Prostate gland (tissue), 2 donors: ENCODE data around the gene ZNF677. TPM values are rescaled to one million over a fixed set of nuclear protein-coding genes. Genes with fewer than 3 reads are reported as not detected.
"Not testable (repeated sequence)": the region's sequence is repeated elsewhere in the genome, so short reads cannot be mapped to it uniquely, and the experiment has no call there.

Experiments
- DNase-seq: peaks from one replicate; pipeline ENCODE4 v3.0.0-alpha.2; 2019; ENCODE audit warnings: low spot score
- H3K27ac ChIP-seq, 2 donors: fragments of 200-600 bp; sonication (generic); 2 replicates each; pipeline ENCODE4 v1.5.1; 2017 to 2019
- H3K27me3 ChIP-seq: fragments of 200-600 bp; sonication (generic); replicated peaks from 2 replicates; pipeline ENCODE4 v1.5.1; 2019; ENCODE audit not compliant: insufficient read depth
- H3K36me3 ChIP-seq, 2 donors: fragments of 200-600 bp; sonication (generic); 1 replicate in 1 of 2; 2 replicates in 1 of 2; pipeline versions ENCODE4 v1.5.1 to v1.8.1; 2017 to 2019
- H3K4me1 ChIP-seq: fragments of 200-600 bp; sonication (generic); replicated peaks from 2 replicates; pipeline ENCODE4 v1.5.1; 2019
- H3K4me3 ChIP-seq, 2 donors: fragments of 200-600 bp; sonication (generic); 2 replicates each; pipeline ENCODE4 v1.5.1; 2017 to 2019
- H3K9me3 ChIP-seq: fragments of 200-600 bp; sonication (generic); 2 replicates; pipeline ENCODE4 v1.5.1; 2017
- POLR2A ChIP-seq: fragments of 450-650 bp; IDR thresholded peaks from one replicate; pipeline ENCODE4 v1.6.1; 2016; ENCODE audit warnings: antibody characterized with exemption, mild to moderate bottlenecking
- POLR2AphosphoS5 ChIP-seq: sonication (generic); formaldehyde crosslinking; IDR thresholded peaks from one replicate; pipeline ENCODE4 v1.6.1; 2017; ENCODE audit warnings: antibody characterized with exemption
- WGBS: methylation state at CpG from one replicate; pipeline ENCODE4 v1.1.5; 2018; 5-methylcytosine and 5-hydroxymethylcytosine counted together
- intact Hi-C: fragments of 100-400 bp; cut with DNase I; formaldehyde crosslinking; loops from one replicate; pipeline ENCODE4 v1.14.2; 2022
- total RNA-seq, 2 donors: library from RNA; depleted of rRNA; stranded (reverse); fragments of >200 nt; gene quantifications; one replicate each; pipeline ENCODE4 v1.1.0, GENCODE V29; 2016
- TF ChIP-seq, protein P1 (sequence below), 4 experiments: fragments of 200-600 bp in 2 of 4; fragments of 450-650 bp in 2 of 4; sonication (generic) in 2 of 4; IDR thresholded peaks; 1 replicate in 3 of 4; 2 replicates in 1 of 4; pipeline ENCODE4 v1.5.1; 2016 to 2019; ENCODE audit warnings: antibody characterized with exemption in 4 of 4, mild to moderate bottlenecking in 2 of 4, moderate library complexity in 2 of 4

Gene ZNF677
- total RNA-seq, 2 donors from 2014 or later, result 28.1 to 35.8 TPM

DNA sequence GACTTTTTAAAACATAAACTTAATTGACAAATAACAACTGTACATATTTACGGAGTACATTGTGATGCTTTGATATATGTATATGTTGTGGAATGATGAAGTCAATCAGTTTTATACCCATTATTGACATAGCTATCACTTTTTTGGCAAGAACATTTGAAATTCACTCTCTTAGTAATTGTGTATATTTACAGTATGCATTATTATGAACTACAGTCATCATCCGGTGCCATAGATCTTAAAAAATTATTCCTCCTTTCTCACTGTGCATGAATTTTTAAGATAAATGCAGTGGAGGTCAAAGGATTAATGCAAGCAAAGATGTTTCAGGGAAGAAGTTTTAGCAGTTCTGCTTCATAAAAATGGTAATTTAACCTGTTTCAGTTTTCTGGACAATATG, 20.8 kb upstream of the ZNF677 start:
- no peak overlapping the region for H3K27ac ChIP-seq
- H3K27me3 ChIP-seq, result no peaks in the 10 kb centered on the region
- no peaks in the 10 kb centered on the region for H3K36me3 ChIP-seq
- no peak overlapping the region for H3K4me3 ChIP-seq
- no peaks in the 10 kb centered on the region for H3K4me1 ChIP-seq
- 87% methylated on average over 2 of the region's 2 CpGs for WGBS
- TF ChIP-seq POLR2AphosphoS5, result no peak
- TF ChIP-seq, protein P1, sequence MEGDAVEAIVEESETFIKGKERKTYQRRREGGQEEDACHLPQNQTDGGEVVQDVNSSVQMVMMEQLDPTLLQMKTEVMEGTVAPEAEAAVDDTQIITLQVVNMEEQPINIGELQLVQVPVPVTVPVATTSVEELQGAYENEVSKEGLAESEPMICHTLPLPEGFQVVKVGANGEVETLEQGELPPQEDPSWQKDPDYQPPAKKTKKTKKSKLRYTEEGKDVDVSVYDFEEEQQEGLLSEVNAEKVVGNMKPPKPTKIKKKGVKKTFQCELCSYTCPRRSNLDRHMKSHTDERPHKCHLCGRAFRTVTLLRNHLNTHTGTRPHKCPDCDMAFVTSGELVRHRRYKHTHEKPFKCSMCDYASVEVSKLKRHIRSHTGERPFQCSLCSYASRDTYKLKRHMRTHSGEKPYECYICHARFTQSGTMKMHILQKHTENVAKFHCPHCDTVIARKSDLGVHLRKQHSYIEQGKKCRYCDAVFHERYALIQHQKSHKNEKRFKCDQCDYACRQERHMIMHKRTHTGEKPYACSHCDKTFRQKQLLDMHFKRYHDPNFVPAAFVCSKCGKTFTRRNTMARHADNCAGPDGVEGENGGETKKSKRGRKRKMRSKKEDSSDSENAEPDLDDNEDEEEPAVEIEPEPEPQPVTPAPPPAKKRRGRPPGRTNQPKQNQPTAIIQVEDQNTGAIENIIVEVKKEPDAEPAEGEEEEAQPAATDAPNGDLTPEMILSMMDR (IDR thresholded peaks at IDR 0.05), result no peak
- no peak for TF ChIP-seq POLR2A
- intact Hi-C loops, result no loop called here
- DNase-seq, result no peak
- H3K9me3 ChIP-seq, result no peaks in the 10 kb centered on the region

DNA sequence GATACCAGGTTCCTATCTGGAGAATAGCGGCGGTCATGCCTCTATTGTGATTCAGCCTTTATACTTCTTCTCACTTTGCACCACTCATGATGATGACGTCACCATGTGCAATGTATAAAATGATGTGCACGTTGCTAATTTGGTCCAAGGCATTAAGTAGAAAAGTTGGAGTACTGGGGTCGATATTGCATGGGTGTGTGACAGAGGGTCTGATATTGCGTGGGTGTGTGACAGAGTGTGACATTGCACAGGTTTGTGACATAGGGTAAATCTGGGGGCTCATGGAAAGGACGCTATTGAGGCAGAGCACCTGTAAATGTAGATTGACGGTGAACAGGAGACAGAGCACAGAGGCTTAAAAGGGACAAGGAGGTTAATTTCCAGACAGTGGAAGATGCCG, 17.4 kb upstream of the ZNF677 start:
- Histone ChIP-seq H3K27me3 (no peaks in the 10 kb centered on the region), H3K9me3 (no peaks in the 10 kb centered on the region), H3K4me1 (no peaks in the 10 kb centered on the region), H3K36me3 (no peaks in the 10 kb centered on the region), H3K4me3 (no peak overlapping the region), H3K27ac (no peak overlapping the region)
- TF ChIP-seq, protein P1 (IDR thresholded peaks at IDR 0.05), result no peak
- no peak for TF ChIP-seq POLR2AphosphoS5
- no peak for TF ChIP-seq POLR2A
- WGBS, result 86% methylated on average over 7 of the region's 9 CpGs
- intact Hi-C loops, result no loop called here
- no peak for DNase-seq

DNA sequence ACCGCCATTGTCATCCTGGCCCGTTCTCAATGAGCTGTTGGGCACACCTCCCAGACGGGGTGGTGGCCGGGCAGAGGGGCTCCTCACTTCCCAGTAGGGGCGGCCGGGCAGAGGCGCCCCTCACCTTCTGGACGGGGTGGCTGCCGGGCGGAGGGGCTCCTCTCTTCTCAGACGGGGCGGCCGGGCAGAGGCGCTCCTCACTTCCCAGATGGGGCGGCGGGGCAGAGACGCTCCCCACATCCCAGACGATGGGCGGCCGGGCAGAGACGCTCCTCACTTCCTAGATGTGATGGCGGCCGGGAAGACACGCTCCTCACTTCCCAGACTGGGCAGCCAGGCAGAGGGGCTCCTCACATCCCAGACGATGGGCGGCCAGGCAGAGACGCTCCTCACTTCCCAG, 15.2 kb upstream of the ZNF677 start:
- H3K9me3 ChIP-seq, H3K36me3 ChIP-seq, H3K4me1 ChIP-seq, H3K27me3 ChIP-seq, intact Hi-C loops, H3K27ac ChIP-seq, H3K4me3 ChIP-seq, DNase-seq: not testable (repeated sequence)
- WGBS, result 94% methylated on average over 25 of the region's 27 CpGs

DNA sequence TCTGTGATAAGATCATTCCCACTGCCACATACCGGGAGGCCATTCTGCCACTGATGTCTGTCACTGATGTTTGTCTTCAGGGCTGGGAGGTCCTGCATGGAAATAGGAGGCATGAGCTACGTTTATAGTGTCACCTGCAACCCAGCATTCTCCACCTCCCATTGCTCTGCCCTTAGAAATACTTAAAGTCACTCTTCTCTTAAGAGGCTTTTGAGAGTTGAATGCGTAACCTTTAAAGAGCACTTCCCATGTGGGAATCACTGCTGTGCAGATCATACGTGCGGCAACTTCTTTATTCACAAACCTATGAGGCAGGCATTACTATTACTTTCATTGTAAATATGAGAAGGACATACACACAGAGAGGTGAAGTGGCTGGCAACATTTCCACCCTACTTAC, 12.9 kb upstream of the ZNF677 start, which contains the start of gene VN1R4:
Gene VN1R4 (minus strand): TSS at position 101 of the 400 bp plus-strand sequence. CDS start 58 bp downstream, at position 43.
- H3K4me3 ChIP-seq, DNase-seq, H3K27ac ChIP-seq, H3K36me3 ChIP-seq, H3K9me3 ChIP-seq, H3K4me1 ChIP-seq, H3K27me3 ChIP-seq, intact Hi-C loops: not testable (repeated sequence)
- 70% methylated on average over 4 of the region's 5 CpGs for WGBS

DNA sequence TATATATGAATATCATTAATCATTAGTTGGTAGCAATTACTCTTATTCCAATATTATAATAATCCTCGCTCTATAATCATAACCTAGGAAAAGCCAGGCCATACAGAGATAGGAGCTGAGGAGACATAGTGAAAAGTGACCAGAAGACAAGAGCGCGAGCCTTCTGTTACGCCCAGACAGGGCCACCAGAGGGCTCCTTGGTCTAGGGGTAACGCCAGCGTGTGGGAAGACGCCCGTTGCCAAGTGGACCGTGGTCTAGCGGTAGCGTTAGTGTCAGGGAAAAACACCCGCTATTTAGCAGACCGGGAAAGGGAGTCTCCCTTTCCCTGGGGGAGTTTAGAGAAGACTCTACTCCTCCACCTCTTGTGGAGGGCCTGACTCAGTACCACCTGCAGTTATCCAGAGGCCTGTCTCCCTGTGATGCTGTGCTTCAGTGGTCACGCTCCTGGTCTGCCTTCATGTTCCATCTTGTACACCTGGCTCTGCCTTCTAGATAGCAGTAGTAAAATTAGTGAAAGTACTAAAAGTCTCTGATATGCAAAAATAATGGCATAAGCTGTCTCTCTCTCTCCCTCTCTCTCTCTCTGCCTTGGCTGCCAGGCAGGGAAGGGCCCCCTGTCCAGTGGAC, 3.2 kb upstream of the ZNF677 start, which contains the start of gene VN1R2:
Gene VN1R2 (plus strand): TSS at position 578 of the 628 bp plus-strand sequence. CDS start 84 bp downstream, outside the sequence.
- not testable (repeated sequence) for H3K4me1 ChIP-seq, H3K4me3 ChIP-seq, H3K9me3 ChIP-seq, DNase-seq, H3K27me3 ChIP-seq, H3K27ac ChIP-seq, H3K36me3 ChIP-seq
- WGBS, result 69% methylated on average over 14 of the region's 14 CpGs
- intact Hi-C loops, result loop anchor here (5.0 to 10.0 kb wide), 2 partner anchors 74 to 137 kb away; partner anchors contain the start of genes ZNF765 and ZNF845

DNA sequence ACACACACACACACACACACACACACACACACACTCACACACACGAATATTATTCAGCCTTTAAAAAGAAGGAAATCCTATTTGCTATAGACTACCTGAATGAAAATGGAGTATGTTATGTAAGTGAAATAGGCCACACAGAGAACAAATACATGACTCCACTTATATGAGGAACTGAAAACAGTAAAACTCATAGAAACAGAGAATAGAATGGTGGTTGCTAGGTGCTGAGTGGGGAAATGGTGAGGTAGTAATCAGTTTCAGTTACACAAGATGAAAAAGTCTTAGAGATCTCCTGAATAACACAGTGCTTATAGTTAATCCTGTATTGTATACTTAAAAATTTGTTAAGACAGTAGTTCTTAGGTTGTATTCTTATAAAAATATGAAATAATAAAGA, 8.2 kb downstream of the ZNF677 start:
- Histone ChIP-seq H3K36me3 (peaks cover 13 to 18% of the 10 kb centered on the region in 2 donors), H3K27ac (no peak overlapping the region), H3K4me1 (no peaks in the 10 kb centered on the region), H3K4me3 (no peak overlapping the region), H3K27me3 (no peaks in the 10 kb centered on the region), H3K9me3 (no peaks in the 10 kb centered on the region)
- WGBS, result 97% methylated on average over 1 of the region's 1 CpG
- TF ChIP-seq POLR2AphosphoS5 (no peak), POLR2A (no peak)
- TF ChIP-seq, protein P1 (IDR thresholded peaks at IDR 0.05), result no peak
- no peak for DNase-seq
- intact Hi-C loops, result no loop called here
